Subcutaneous abdominal adipose tissue (tissue), 5 donors: ENCODE results near the gene OR9I1.

Experiments used
- H3K27ac ChIP-seq: one replicate; pipeline ENCODE4 v1.7.0; 2013; ENCODE audit warnings: low read depth, mild to moderate bottlenecking, inconsistent platforms, low read length, moderate library complexity
- H3K27me3 ChIP-seq, 5 donors: one replicate each; pipeline ENCODE4 v1.7.0; 2013; ENCODE audit warnings: low read length in 5 of 5, inconsistent platforms in 1 of 5; ENCODE audit not compliant: control insufficient read depth in 5 of 5, insufficient read depth in 4 of 5
- H3K36me3 ChIP-seq, 5 donors: one replicate each; pipeline ENCODE4 v1.7.0; 2013; ENCODE audit warnings: low read length in 5 of 5; ENCODE audit not compliant: control insufficient read depth in 5 of 5, insufficient read depth in 5 of 5
- H3K4me1 ChIP-seq, 5 donors: one replicate each; pipeline ENCODE4 v1.7.0; 2013; ENCODE audit warnings: low read length in 5 of 5, mild to moderate bottlenecking in 3 of 5, moderate library complexity in 1 of 5; ENCODE audit not compliant: control insufficient read depth in 5 of 5, insufficient read depth in 5 of 5
- H3K4me3 ChIP-seq, 5 donors: one replicate each; pipeline ENCODE4 v1.7.0; 2013; ENCODE audit warnings: low read length in 5 of 5, low read depth in 1 of 5
- H3K9ac ChIP-seq, 5 donors: one replicate each; pipeline ENCODE4 v1.7.0; 2013; ENCODE audit warnings: low read length in 5 of 5, mild to moderate bottlenecking in 4 of 5, moderate library complexity in 3 of 5
- H3K9me3 ChIP-seq, 5 donors: one replicate each; pipeline ENCODE4 v1.7.0; 2013; ENCODE audit warnings: low read length in 5 of 5; ENCODE audit not compliant: control insufficient read depth in 5 of 5
- donor health status: healthy.
- donor health status: healthy.
- donor health status: healthy.
- donor health status: healthy.
- donor health status: healthy.

The OR9I1 gene, protein sequence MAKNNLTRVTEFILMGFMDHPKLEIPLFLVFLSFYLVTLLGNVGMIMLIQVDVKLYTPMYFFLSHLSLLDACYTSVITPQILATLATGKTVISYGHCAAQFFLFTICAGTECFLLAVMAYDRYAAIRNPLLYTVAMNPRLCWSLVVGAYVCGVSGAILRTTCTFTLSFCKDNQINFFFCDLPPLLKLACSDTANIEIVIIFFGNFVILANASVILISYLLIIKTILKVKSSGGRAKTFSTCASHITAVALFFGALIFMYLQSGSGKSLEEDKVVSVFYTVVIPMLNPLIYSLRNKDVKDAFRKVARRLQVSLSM

DNA sequence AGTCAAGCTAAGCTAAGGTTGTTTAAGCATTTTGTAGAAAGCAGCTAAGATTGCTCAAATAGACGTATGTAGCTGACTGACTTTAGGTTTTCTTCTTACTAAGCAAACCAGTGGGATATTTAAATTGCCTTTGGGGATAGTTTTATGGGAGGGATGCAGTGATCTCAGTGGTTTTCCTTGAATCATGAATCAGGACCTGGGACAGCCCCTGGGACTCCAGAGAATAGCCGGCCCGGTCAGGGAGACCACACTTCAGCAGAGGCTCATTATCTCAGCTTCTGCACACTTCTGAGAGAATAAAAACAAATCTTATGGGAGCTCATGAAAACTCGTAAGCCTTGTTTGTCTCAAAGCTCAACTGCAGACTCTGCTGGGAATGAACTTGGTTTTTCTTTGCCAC is at the start of gene OR9I1:
TSS of gene OR9I1 (minus strand) at position 62 of the 400 bp plus-strand sequence. CDS start 6,086 bp downstream, outside the sequence.
- no peaks in the 10 kb centered on the region for H3K4me1 ChIP-seq
- H3K9ac ChIP-seq = no peak within 1 kb of the TSS
- no peaks in the 10 kb centered on the region for H3K36me3 ChIP-seq
- no peak within 1 kb of the TSS for H3K27ac ChIP-seq
- H3K27me3 ChIP-seq = no peaks in the 10 kb centered on the region
- no peaks in the 10 kb centered on the region for H3K9me3 ChIP-seq
- H3K4me3 ChIP-seq = no peak within 1 kb of the TSS

DNA sequence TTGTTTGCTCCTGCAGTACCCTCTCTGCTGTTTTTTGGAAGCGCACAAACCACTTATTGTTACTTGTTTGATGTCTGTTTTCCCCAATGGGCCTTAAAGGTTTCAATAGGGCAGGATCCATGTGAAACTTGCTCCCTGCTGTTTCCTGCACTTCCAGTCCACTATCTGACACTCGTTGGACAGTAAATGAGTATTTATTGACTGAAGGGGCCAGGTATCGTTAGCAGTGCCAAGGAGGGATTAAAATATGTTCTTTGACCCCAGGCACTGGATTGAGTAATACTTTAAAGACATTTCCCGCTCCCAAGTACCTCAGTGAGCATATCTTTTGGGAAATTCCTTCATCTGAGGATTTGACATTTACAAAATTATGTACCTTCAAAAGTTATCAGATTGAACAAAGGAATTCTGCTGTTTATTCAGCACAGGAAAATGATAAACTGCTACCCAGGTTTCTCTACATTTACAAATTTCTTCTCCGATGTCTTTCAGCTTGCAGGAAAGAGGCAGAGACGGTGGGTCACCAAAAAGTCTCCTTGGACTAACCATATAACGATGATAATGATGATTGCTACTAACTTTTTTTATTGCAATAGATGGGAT is 40.3 kb upstream of the OR9I1 start:
- Histone ChIP-seq H3K4me3 (no peak overlapping the region), H3K27ac (no peak overlapping the region), H3K9me3 (no peaks in the 10 kb centered on the region), H3K27me3 (no peaks in the 10 kb centered on the region), H3K36me3 (no peaks in the 10 kb centered on the region), H3K9ac (no peak overlapping the region), H3K4me1 (no peaks in the 10 kb centered on the region)

DNA sequence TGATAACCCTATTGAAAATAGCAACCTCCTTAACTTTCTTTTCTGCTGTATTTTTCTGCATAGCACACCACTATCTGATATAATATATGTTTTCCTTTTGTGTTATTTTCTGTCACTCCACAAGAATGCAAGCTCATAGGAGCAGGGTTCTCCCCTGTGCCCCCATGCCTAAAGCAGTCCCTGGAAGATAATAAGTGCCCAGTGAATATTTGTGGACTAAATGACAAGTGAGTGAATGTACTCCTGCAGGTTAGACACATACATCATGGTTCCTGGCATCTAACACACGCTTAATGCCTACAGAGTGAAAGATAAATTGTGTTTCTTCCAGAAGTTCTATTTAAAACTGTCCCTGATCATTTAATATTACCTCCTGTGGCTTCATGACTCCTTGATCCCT is 39.7 kb upstream of the OR9I1 start:
- Histone ChIP-seq H3K27me3 (no peaks in the 10 kb centered on the region), H3K4me3 (no peak overlapping the region), H3K4me1 (no peaks in the 10 kb centered on the region), H3K9me3 (peaks cover 0 to under 1% (median 0%) of the 10 kb centered on the region in 5 donors), H3K27ac (no peak overlapping the region), H3K9ac (no peak overlapping the region), H3K36me3 (no peaks in the 10 kb centered on the region)

DNA sequence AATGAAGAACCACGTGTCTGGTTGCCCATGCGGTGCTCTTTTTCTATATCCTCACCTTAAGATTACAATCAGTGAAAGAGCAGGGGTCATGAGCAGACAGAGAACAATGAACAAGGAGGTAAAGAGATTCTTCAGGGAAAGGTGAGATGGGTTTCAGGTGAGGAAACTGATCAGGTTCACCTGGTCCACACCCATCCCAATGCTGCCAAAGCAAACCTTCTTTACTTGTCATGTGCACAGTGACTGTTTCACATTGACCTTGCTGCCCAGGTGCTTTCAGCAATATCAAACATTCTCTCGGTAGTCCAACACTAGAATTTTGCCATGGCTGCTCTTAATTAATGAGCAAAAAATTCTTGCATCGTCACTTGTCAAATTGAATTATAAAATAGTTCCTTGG is 39.1 kb upstream of the OR9I1 start:
- Histone ChIP-seq H3K9ac (no peak overlapping the region), H3K27me3 (no peaks in the 10 kb centered on the region), H3K4me1 (no peaks in the 10 kb centered on the region), H3K36me3 (no peaks in the 10 kb centered on the region), H3K9me3 (peaks cover 0 to 4% (median 0%) of the 10 kb centered on the region in 5 donors), H3K27ac (no peak overlapping the region), H3K4me3 (no peak overlapping the region)

DNA sequence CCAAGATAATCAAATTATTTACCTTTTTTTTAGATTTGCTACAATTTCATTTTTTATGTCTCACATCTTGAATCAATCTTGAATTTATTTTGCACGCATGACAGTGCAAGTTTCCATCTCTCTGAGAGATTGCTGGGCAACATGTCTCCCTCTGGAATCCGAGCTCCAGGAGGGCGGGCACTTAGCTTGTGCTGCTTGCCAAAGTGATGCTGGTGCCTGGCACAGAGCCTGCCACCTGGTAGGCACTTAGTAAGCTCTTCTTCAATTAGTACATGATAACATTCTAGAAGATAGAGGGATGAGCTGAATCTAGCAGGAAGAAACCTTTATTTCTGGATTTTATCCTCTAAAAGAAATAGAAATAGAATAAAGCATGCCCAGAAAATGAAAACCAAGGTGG is 27.5 kb upstream of the OR9I1 start:
- H3K27ac ChIP-seq = no peak overlapping the region
- H3K9me3 ChIP-seq = no peaks in the 10 kb centered on the region
- H3K9ac ChIP-seq = no peak overlapping the region
- peaks cover 0 to 2% (median 0%) of the 10 kb centered on the region in 5 donors for H3K4me1 ChIP-seq
- no peaks in the 10 kb centered on the region for H3K27me3 ChIP-seq
- no peak overlapping the region for H3K4me3 ChIP-seq
- no peaks in the 10 kb centered on the region for H3K36me3 ChIP-seq

DNA sequence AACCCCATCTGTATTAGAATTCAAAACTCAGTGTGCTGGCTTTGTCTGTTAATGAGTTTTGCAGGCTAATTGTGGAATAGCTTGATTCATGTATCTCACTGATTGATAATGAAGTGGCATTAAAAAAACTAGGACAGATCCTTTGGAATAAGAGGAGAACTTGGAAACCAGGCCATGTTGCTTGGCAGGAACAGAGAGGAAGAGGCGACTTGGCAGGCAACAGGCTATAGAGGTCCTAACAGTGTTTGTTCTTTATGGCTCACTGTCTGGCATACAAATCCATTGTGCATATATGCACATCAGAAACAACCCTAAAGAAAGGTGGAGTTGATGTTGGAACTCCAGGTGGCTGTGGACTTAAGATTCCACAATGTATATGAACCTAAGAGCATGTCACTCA is 17.4 kb upstream of the OR9I1 start:
- H3K4me1 ChIP-seq = peaks cover 0 to 2% (median 0%) of the 10 kb centered on the region in 5 donors
- no peak overlapping the region for H3K27ac ChIP-seq
- H3K9ac ChIP-seq = no peak overlapping the region
- no peaks in the 10 kb centered on the region for H3K9me3 ChIP-seq
- no peak overlapping the region for H3K4me3 ChIP-seq
- H3K36me3 ChIP-seq = no peaks in the 10 kb centered on the region
- H3K27me3 ChIP-seq = no peaks in the 10 kb centered on the region

DNA sequence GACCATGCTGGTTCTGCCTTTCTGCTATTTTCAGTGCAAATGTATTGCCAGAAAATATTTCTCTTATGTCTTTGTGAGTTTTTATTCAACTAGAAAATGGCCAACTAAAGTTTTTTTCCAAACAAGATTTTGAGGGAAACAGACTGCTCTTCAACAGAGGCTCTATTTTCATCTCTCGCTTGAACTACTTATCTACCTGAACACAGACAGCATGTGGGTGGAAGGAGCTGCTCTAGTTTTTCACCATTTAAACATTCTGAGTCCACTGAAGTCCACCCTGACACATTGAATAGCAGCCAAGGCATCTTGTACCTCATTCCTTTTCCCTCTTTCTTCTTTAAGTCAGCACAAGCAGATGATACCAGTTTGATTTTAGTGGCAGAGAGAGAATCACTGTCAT is 9.8 kb upstream of the OR9I1 start:
- no peak overlapping the region for H3K9ac ChIP-seq
- H3K9me3 ChIP-seq = no peaks in the 10 kb centered on the region
- no peaks in the 10 kb centered on the region for H3K27me3 ChIP-seq
- no peak overlapping the region for H3K4me3 ChIP-seq
- no peaks in the 10 kb centered on the region for H3K36me3 ChIP-seq
- H3K4me1 ChIP-seq = no peaks in the 10 kb centered on the region
- no peak overlapping the region for H3K27ac ChIP-seq

DNA sequence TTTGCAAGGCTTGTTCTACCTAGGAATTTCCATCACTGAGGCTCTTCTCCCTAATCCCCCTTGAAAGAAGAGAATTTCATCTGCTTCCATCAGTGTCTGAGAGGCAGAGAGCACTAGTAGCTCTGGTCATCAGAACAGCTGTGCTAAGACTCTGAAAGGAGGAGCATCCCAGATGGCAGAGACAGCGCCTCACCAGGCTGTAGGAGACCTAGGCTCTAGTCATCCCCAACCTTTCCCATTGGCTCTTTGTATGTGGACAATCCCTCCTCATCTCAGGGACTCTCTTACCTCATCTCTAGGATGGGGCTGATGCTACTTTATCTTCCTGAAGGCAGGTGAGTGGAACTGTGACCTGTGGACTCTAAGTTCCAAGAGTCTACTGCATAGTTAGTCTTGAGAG is 8.8 kb upstream of the OR9I1 start:
- Histone ChIP-seq H3K27me3 (no peaks in the 10 kb centered on the region), H3K27ac (no peak overlapping the region), H3K4me1 (no peaks in the 10 kb centered on the region), H3K36me3 (no peaks in the 10 kb centered on the region), H3K9me3 (no peaks in the 10 kb centered on the region), H3K4me3 (no peak overlapping the region), H3K9ac (no peak overlapping the region)

DNA sequence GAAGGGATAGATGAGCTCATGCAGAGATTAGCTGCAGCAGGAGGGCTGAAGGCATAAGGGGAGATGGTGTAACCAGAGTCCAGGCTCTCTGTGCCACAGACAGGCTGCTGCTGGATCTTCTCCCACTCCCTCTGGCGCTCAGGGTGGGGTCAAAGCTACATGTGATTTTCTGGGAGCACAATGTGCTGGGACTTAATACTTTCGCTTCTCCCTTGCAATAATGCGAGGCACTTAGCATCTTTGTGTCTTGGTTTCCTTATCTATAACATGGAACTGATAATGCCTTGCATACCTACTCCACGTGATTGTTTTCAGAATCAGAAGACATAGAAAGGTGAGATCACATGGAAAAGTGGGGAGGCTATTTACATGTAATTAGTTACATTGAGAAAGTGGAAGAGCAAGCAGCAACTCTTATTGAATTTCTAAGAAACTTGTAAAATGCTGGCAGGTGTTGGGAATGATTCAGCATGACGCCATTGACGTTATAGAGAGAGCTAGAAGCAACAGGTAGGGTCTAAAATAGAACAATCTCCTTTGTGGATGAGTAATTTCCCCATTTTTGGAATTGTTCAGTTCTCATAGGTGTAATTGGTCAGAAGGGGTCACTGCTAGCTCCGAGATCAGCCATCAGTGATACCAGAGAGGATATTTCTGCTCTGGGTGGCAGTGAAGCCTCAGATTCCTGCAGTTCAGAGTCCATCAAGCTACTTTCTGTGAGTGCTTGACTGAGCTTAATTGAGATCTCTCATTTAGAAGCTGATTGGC is 8.2 kb upstream of the OR9I1 start:
- Histone ChIP-seq H3K27ac (no peak overlapping the region), H3K27me3 (no peaks in the 10 kb centered on the region), H3K4me3 (no peak overlapping the region)

DNA sequence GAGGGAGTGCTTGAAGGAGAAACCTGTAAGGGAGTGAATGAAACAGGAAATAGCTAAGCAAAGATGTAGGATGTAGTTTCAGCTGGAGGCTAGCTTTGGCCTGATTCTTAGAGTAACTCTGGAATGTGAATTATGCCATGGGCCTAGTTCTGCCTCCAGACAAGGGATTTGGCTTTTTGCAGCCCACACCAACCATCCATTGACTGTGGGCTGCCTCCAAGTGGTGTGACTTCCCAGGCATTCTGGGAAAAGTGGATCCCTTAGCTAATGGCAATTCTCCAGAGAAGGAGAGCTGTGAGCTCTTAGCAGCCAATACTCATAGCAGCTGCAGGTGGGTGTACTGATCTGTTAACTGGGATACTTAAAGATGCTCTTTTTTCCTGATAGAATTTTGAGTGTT is 2.0 kb upstream of the OR9I1 start:
- Histone ChIP-seq H3K9me3 (no peaks in the 10 kb centered on the region), H3K36me3 (no peaks in the 10 kb centered on the region), H3K27me3 (no peaks in the 10 kb centered on the region), H3K27ac (no peak overlapping the region), H3K4me1 (no peaks in the 10 kb centered on the region), H3K4me3 (no peak overlapping the region), H3K9ac (no peak overlapping the region)

More for the DNA sequence above, 8.2 kb upstream of the OR9I1 start:
- Histone ChIP-seq H3K9me3 (no peaks in the 10 kb centered on the region), H3K9ac (no peak overlapping the region), H3K4me1 (no peaks in the 10 kb centered on the region), H3K36me3 (no peaks in the 10 kb centered on the region)
